AG10803 (cell line): ENCODE data around the gene HS2ST1.

Source experiments
- DNase-seq: peaks from one replicate; pipeline ENCODE4 v3.0.0; 2010; ENCODE audit warnings: low read depth
- H3K4me3 ChIP-seq: 2 replicates; pipeline ENCODE4 v1.5.1; 2011; ENCODE audit warnings: mild to moderate bottlenecking, low read length, control low read depth
- CTCF ChIP-seq: conservative IDR thresholded peaks from 2 replicates; pipeline ENCODE4 v1.5.1; 2011; ENCODE audit warnings: mild to moderate bottlenecking, low read length, control low read depth, inconsistent platforms

The HS2ST1 gene

GRCh38 chr1:86913896-86914600 is 387 bp upstream of the HS2ST1 start, which contains the start of gene SELENOF:
Gene SELENOF (minus strand): TSS chr1:86914126. CDS start chr1:86914111, 15 bp downstream.
- H3K4me3 ChIP-seq = peak within 1 kb of the TSS; percentile 86
- DNase-seq = peak; percentile 100
- TF ChIP-seq CTCF = no peak

GRCh38 chr1:86914998-86915736 is 732 bp downstream of the HS2ST1 start:
- no peak for TF ChIP-seq CTCF
- H3K4me3 ChIP-seq = peak overlapping the region; percentile 86
- DNase-seq = peak; percentile 51

GRCh38 chr1:86915737-86916235 is 1.4 kb downstream of the HS2ST1 start:
- H3K4me3 ChIP-seq = peak overlapping the region; percentile 86
- peak; percentile 1 for DNase-seq
- TF ChIP-seq CTCF = no peak

- no peak overlapping the region; the same call in 1 of the 2 replicates for H3K4me3 ChIP-seq
- no peak for TF ChIP-seq CTCF
- no peak for DNase-seq
Measured at GRCh38 chr1:86916752-86917151, 2.3 kb downstream of the HS2ST1 start.

GRCh38 chr1:86922445-86922844 is 8.0 kb downstream of the HS2ST1 start:
- DNase-seq = no peak
- no peak overlapping the region for H3K4me3 ChIP-seq
- no peak for TF ChIP-seq CTCF

GRCh38 chr1:86924324-86924960 is 10.0 kb downstream of the HS2ST1 start:
- no peak for DNase-seq
- TF ChIP-seq CTCF = no peak
- H3K4me3 ChIP-seq = no peak overlapping the region
